Measurements from ENCODE around the gene FOXP4. TPM values are rescaled to one million over a fixed set of nuclear protein-coding genes. Genes with fewer than 3 reads are reported as not detected.

The FOXP4 gene
- total RNA-seq, 2 donors from 2014 or later: 15.7 to 21.0 TPM

DNA sequence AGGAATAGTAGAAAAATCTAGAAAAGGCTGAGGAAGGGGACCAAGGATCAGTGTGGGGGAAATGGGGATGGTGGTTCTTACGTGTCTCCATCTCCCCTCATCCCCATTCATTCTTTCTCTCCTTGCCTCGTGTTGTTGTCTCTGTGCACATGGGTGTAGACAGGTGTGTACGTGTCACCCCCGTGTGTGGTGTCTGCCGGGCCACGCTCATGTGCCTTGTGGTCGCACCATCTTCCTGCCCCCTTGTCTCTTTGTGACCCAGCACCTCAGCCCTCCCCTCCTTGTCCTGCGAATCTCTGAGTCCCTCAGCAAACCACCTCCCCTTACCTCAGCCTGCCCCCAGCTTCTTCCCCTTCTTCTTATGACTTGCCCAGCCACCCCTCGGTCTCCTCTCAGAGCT is 39.4 kb downstream of the FOXP4 start:
- no peak for TF ChIP-seq CTCF (IDR thresholded peaks at IDR 0.05)
- H3K4me1 ChIP-seq (ENCODE audit: control insufficient read depth in 1 of 2, low read depth in 2 of 2): peaks cover 11 to 16% of the 10 kb centered on the region in 2 donors
- H3K27ac ChIP-seq: no peak overlapping the region
- H3K9me3 ChIP-seq: no peaks in the 10 kb centered on the region
- ATAC-seq (ENCODE audit: insufficient number of reproducible peaks, low FRiP score, low read depth) (no peak), DNase-seq (ENCODE audit: low spot score) (no peak)
- peaks cover 34% of the 10 kb centered on the region for H3K36me3 ChIP-seq
- H3K27me3 ChIP-seq (replicated peaks; ENCODE audit: insufficient read depth): no peaks in the 10 kb centered on the region
- H3K4me3 ChIP-seq: no peak overlapping the region

- no peak overlapping the region for H3K4me3 ChIP-seq
- no peak for TF ChIP-seq CTCF (IDR thresholded peaks at IDR 0.05)
- peaks cover 41% of the 10 kb centered on the region for H3K36me3 ChIP-seq
- ATAC-seq (ENCODE audit: insufficient number of reproducible peaks, low FRiP score, low read depth): no peak
- H3K27ac ChIP-seq: no peak overlapping the region
- no peak for DNase-seq (ENCODE audit: low spot score)
- no peaks in the 10 kb centered on the region for H3K27me3 ChIP-seq (replicated peaks; ENCODE audit: insufficient read depth)
- no peaks in the 10 kb centered on the region for H3K9me3 ChIP-seq
- peaks cover 3 to 8% of the 10 kb centered on the region in 2 donors for H3K4me1 ChIP-seq (ENCODE audit: control insufficient read depth in 1 of 2, low read depth in 2 of 2)
Observed at GRCh38 chr6:41586252-41587007, 40.2 kb downstream of the FOXP4 start.

- Histone ChIP-seq H3K4me1 (ENCODE audit: control insufficient read depth in 1 of 2, low read depth in 2 of 2) (no peaks in the 10 kb centered on the region), H3K27ac (no peak overlapping the region), H3K27me3 (replicated peaks; ENCODE audit: insufficient read depth) (no peaks in the 10 kb centered on the region), H3K9me3 (no peaks in the 10 kb centered on the region), H3K4me3 (no peak overlapping the region), H3K36me3 (peaks cover 42% of the 10 kb centered on the region)
- no peak for ATAC-seq (ENCODE audit: insufficient number of reproducible peaks, low FRiP score, low read depth)
- no peak for DNase-seq (ENCODE audit: low spot score)
- TF ChIP-seq CTCF (IDR thresholded peaks at IDR 0.05): no peak
Observed at GRCh38 chr6:41587131-41587879, 41.1 kb downstream of the FOXP4 start.

DNA sequence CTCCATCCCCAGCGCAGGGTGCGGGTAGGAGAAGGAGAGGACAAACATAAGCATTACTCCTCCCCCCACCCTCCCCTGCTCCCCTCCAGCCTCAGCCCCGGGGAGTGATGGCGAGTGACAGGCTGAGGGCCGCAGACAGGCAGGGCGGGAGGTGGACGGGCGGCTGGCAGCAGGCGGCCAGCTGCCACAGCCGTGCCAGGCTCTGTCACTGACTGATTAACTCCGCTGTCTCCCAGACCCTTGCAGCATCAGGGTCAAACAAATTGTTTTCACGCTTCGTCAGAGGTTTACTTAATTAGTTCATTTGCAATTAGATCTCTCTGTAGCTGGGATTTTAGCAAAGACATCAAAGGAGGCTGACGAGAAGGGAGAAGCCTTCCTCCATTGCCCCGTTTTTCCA is 41.9 kb downstream of the FOXP4 start:
- TF ChIP-seq CTCF (IDR thresholded peaks at IDR 0.05): no peak
- no peak for DNase-seq (ENCODE audit: low spot score)
- Histone ChIP-seq H3K4me1 (ENCODE audit: control insufficient read depth in 1 of 2, low read depth in 2 of 2) (no peaks in the 10 kb centered on the region), H3K9me3 (no peaks in the 10 kb centered on the region), H3K27me3 (replicated peaks; ENCODE audit: insufficient read depth) (no peaks in the 10 kb centered on the region), H3K27ac (no peak overlapping the region), H3K4me3 (no peak overlapping the region), H3K36me3 (peaks cover 44% of the 10 kb centered on the region)
- ATAC-seq (ENCODE audit: insufficient number of reproducible peaks, low FRiP score, low read depth): no peak

- no peak overlapping the region for H3K27ac ChIP-seq
- H3K4me3 ChIP-seq: no peak overlapping the region
- no peaks in the 10 kb centered on the region for H3K9me3 ChIP-seq
- ATAC-seq (ENCODE audit: insufficient number of reproducible peaks, low FRiP score, low read depth) (no peak), DNase-seq (ENCODE audit: low spot score) (no peak)
- peaks cover 51% of the 10 kb centered on the region for H3K36me3 ChIP-seq
- no peak for TF ChIP-seq CTCF (IDR thresholded peaks at IDR 0.05)
- H3K27me3 ChIP-seq (replicated peaks; ENCODE audit: insufficient read depth): no peaks in the 10 kb centered on the region
- H3K4me1 ChIP-seq (ENCODE audit: control insufficient read depth in 1 of 2, low read depth in 2 of 2): no peaks in the 10 kb centered on the region
Observed at GRCh38 chr6:41589223-41589622, 43.0 kb downstream of the FOXP4 start.

Data from thoracic aorta (tissue), 2 donors.